Erythroblast (primary cell): Measurements from ENCODE around the gene ABCA7.

Experiments used
- GATA1 ChIP-seq: IDR thresholded peaks from 2 replicates; pipeline ENCODE4 v1.6.1; 2011; ENCODE audit warnings: low read depth, mild to moderate bottlenecking, control low read depth, low read length, moderate library complexity
- POLR2A ChIP-seq: IDR thresholded peaks from 2 replicates; pipeline ENCODE4 v1.6.1; 2011; ENCODE audit warnings: mild to moderate bottlenecking, low read length

GRCh38 chr19:1103132-1103707, 63.3 kb downstream of the ABCA7 start:
- TF ChIP-seq POLR2A (no peak), GATA1 (no peak)
